Effector memory CD8-positive, alpha-beta T cell (primary cell): ENCODE measurements around the gene COPA.
"Not testable (repeated sequence)": the region's sequence is repeated elsewhere in the genome, so short reads cannot be mapped to it uniquely, and the experiment has no call there.

ENCODE experiments used
- ATAC-seq: fragments of 150-1000 bp; cut with Tn5 transposase; replicated peaks from 2 replicates; pipeline ENCODE4 v1.10.0; 2021; ENCODE audit warnings: mild to moderate bottlenecking, moderate library complexity
- DNase-seq, 3 experiments: peaks; one replicate each; pipeline ENCODE4 v3.0.0; 2021
- H3K27ac Mint-ChIP-seq, 2 donors: one replicate each; pipeline ENCODE4 v1.8.0; 2022; ENCODE audit warnings: mild to moderate bottlenecking in 2 of 2, mixed read lengths in 2 of 2, moderate library complexity in 2 of 2
- H3K27me3 Mint-ChIP-seq, 2 donors: one replicate each; pipeline ENCODE4 v1.8.0; 2022; ENCODE audit warnings: mixed read lengths in 2 of 2
- H3K36me3 Mint-ChIP-seq: one replicate; pipeline ENCODE4 v1.8.0; 2022; ENCODE audit warnings: mild to moderate bottlenecking, moderate library complexity, mixed read lengths; ENCODE audit not compliant: insufficient read depth
- H3K4me1 Mint-ChIP-seq, 2 donors: one replicate each; pipeline ENCODE4 v1.8.0; 2022; ENCODE audit warnings: low read depth in 2 of 2, mixed read lengths in 2 of 2
- H3K4me3 Mint-ChIP-seq, 2 donors: one replicate each; pipeline ENCODE4 v1.8.0; 2022; ENCODE audit warnings: mild to moderate bottlenecking in 2 of 2, mixed read lengths in 2 of 2, moderate library complexity in 2 of 2
- H3K9me3 Mint-ChIP-seq, 2 donors: one replicate each; pipeline ENCODE4 v1.8.0; 2022; ENCODE audit warnings: mixed read lengths in 2 of 2
- total RNA-seq, 9 experiments: gene quantifications; one replicate each; lab custom pipeline; 2026; lab: John Stamatoyannopoulos, UW

Gene COPA
- total RNA-seq: 204 to 350 (median 293) reads per million in 9 experiments

DNA sequence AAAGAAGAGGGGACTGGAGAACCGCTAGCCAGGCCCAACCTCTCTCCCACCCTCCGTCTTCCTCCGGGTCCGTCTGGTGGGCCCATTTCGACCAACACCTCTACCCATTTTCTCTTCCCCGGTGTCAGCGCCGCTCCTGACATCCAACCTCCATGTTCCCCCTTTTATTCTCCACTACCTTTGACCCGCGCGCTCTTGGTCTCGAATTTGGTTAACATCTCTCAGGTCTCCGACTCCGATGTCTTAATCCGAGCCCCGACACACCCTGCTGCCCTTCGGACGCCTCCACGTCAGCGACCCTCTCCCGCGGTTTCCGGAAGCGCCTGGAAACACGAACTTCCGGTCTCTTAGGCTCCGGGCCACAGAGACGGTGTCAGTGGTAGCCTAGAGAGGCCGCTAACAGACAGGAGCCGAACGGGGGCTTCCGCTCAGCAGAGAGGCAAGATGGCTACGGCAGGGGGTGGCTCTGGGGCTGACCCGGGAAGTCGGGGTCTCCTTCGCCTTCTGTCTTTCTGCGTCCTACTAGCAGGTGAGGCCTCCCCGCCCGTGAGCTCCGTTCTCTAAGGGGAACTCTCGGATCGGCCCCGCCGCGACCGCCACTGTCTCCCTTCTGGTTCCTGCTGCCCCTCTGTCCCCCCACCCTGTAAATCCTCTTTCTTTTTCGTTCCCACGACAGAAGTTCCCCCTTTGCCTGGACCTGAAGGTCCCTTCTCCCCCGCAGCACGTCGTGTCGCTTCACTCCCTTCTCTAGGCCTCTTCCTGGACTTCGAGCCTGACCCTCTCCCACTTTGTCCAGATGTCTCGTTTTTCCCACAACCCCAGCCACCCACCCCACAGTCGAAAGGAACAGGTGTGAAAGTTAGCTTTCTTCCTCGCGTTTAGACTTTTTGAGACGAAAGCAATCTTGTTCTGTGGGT is at the start of gene COPA, which contains the start of gene NCSTN:
Gene COPA, minus strand, starts transcription at position 298 of the 917 bp plus-strand sequence. Its CDS starts 80 bp downstream, at position 218.
Gene NCSTN, plus strand, starts transcription at position 431 of the 917 bp plus-strand sequence. Its CDS starts 14 bp downstream, at position 445.
- no peaks in the 10 kb centered on the region for H3K27me3 Mint-ChIP-seq
- DNase-seq (peak; percentile 87 to 88 (median 87)), ATAC-seq (peak; percentile 97)
- peaks cover 26 to 45% of the 10 kb centered on the region in 2 donors for H3K4me1 Mint-ChIP-seq
- peaks cover 54% of the 10 kb centered on the region for H3K36me3 Mint-ChIP-seq
- peak within 1 kb of the TSS; percentile 98 to 99 for H3K27ac Mint-ChIP-seq
- H3K9me3 Mint-ChIP-seq: no peaks in the 10 kb centered on the region
- peak within 1 kb of the TSS; percentile 94 to 99 for H3K4me3 Mint-ChIP-seq

DNA sequence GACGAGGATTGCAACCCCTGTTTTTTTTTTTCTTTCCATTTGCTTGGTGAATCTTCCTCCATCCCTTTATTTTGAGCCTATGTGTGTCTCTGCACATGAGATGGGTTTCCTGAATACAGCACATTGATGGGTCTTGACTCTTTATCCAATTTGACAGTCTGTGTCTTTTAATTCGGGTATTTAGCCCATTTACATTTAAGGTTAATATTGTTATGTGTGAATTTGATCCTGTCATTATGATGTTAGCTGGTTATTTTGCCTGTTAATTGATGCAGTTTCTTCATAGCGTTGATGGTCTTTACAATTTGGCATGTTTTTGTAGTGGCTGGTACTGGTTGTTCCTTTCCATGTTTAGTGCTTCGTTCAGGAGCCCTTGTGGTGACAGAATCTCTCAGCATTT is 45.4 kb upstream of the COPA start:
- H3K27ac Mint-ChIP-seq, ATAC-seq: not testable (repeated sequence)

DNA sequence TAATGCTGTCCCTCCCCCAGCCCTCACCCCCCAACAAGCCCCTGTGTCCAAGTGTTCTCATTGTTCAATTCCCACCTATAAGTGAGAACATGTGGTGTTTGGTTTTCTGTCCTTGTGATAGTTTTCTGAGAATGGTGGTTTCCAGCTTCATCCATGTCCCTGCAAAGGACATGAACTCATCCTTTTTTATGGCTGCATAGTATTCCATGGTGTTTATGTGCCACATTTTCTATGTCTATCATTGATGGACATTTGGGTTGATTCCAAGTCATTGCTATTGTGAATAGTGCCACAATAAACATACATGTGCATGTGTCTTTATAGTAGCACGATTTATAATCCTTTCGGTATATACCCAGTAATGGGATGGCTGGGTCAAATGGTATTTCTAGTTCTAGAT is 41.8 kb upstream of the COPA start:
- not testable (repeated sequence) for DNase-seq, ATAC-seq, H3K4me3 Mint-ChIP-seq, H3K9me3 Mint-ChIP-seq, H3K36me3 Mint-ChIP-seq, H3K27ac Mint-ChIP-seq, H3K4me1 Mint-ChIP-seq
- H3K27me3 Mint-ChIP-seq: peaks cover 14 to 24% of the 10 kb centered on the region in 2 donors

More for the DNA sequence above, 45.4 kb upstream of the COPA start:
- peaks cover 14 to 36% of the 10 kb centered on the region in 2 donors for H3K27me3 Mint-ChIP-seq
- not testable (repeated sequence) for H3K9me3 Mint-ChIP-seq, H3K4me3 Mint-ChIP-seq, H3K36me3 Mint-ChIP-seq, DNase-seq, H3K4me1 Mint-ChIP-seq

- peak overlapping the region in 1 of 2 donors; percentile 25 for H3K27ac Mint-ChIP-seq
- no peak for DNase-seq
- no peaks in the 10 kb centered on the region for H3K27me3 Mint-ChIP-seq
- peaks cover 3% of the 10 kb centered on the region for H3K36me3 Mint-ChIP-seq
- no peaks in the 10 kb centered on the region for H3K9me3 Mint-ChIP-seq
- H3K4me3 Mint-ChIP-seq: no peak overlapping the region
- H3K4me1 Mint-ChIP-seq: peaks cover 13% of the 10 kb centered on the region in 2 donors
- ATAC-seq: no peak
Observed at GRCh38 chr1:160377585-160378206, 34.6 kb upstream of the COPA start.

GRCh38 chr1:160376525-160377131 is 33.6 kb upstream of the COPA start:
- ATAC-seq: peak; percentile 71
- Mint-ChIP-seq H3K27ac (peak overlapping the region in 1 of 2 donors; percentile 80), H3K27me3 (no peaks in the 10 kb centered on the region), H3K4me1 (peaks cover 13% of the 10 kb centered on the region in 2 donors), H3K9me3 (no peaks in the 10 kb centered on the region), H3K4me3 (peak overlapping the region; percentile 54 to 68), H3K36me3 (peaks cover 3% of the 10 kb centered on the region)
- peak; percentile 7 to 21 (median 18) for DNase-seq

DNA sequence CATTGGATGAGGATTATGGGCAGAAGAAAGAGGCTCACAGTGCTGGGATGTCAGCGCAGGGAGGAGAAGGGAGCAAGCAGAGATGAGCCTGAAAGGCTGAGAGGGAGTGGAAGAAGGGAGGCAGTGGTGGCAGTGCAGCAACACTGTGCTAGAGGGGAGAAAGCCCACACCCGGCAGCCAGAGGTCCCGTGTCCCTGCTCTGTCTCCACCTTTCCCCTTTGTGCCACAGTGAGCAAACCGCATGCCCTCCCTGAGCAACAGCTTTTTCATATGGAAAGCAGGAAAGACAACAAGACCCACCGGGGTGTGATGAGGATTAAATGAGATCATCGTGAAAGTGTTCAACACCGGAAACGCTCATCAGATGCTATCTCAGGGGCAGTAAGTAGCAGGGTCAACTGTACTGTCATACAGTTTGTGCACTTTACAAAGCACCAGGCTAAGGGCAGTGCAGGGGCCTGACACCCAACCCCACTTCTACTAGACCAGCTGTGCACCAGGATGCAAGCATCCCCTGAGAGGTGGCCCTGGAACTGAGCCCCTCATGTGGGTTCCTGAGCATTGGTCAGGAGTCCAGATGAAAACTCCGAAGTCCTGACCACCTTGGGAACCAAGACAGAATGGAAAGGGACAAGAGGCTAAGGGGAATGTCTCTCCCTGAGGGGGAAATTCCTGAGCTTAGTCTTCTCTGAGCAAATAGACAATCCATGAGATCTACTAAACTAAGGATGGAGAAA is 32.9 kb upstream of the COPA start:
- DNase-seq: no peak

GRCh38 chr1:160374306-160375110 is 31.5 kb upstream of the COPA start:
- Mint-ChIP-seq H3K27me3 (no peaks in the 10 kb centered on the region), H3K4me3 (no peak overlapping the region), H3K9me3 (no peaks in the 10 kb centered on the region), H3K4me1 (peaks cover 13% of the 10 kb centered on the region in 2 donors), H3K36me3 (peaks cover 3% of the 10 kb centered on the region), H3K27ac (peak overlapping the region in 1 of 2 donors; percentile 57)
- ATAC-seq (no peak), DNase-seq (no peak)

More for the DNA sequence above, 32.9 kb upstream of the COPA start:
- Mint-ChIP-seq H3K9me3 (no peaks in the 10 kb centered on the region), H3K4me3 (peak overlapping the region; percentile 54 to 68), H3K27ac (peak overlapping the region; percentile 12 to 80), H3K36me3 (peaks cover 3% of the 10 kb centered on the region), H3K27me3 (no peaks in the 10 kb centered on the region), H3K4me1 (peaks cover 13% of the 10 kb centered on the region in 2 donors)
- ATAC-seq: peak; percentile 69

DNA sequence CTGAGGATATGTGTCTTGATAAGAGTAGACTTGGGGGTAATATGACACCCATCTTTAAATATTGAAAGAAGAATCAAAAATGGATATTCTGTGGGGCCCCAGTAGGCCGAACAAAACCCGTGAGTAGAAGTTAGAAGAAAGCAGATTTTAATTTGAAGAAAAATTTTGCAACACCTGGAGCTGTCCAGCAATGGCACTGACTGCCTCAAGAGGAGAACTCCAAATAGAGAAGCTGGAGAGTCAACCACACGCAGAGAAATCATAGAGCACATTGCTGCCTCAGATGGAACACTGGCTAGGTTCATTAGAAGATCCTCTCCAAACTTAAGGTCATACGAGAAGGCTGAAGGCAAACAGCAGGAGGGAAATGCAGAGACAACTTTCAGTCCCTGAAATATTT is 30.6 kb upstream of the COPA start:
- no peaks in the 10 kb centered on the region for H3K27me3 Mint-ChIP-seq
- H3K4me1 Mint-ChIP-seq: peaks cover 13% of the 10 kb centered on the region in 2 donors
- H3K4me3 Mint-ChIP-seq: no peak overlapping the region
- H3K36me3 Mint-ChIP-seq: peaks cover 3% of the 10 kb centered on the region
- no peak for ATAC-seq
- no peaks in the 10 kb centered on the region for H3K9me3 Mint-ChIP-seq
- no peak for DNase-seq
- no peak overlapping the region for H3K27ac Mint-ChIP-seq

DNA sequence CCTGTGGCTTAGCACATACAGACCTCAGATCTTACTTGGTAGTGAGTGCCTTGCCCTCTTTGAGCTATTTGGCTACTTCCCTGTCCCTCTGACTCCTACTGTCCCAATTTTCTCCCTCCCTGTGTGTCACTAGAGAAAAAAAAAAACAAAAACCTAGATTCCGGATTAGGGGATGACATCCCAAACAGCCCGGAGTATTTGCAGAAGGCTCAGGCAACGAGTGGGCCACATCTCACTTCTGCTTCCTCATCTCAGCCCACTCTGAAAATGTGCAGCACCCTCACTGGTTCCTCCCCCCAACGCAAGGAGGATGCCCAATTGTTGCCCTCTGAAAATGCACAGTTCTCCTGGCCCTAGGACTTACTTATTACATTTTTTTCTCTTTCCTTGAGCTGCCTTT is 28.7 kb upstream of the COPA start:
- Mint-ChIP-seq H3K27ac (peak overlapping the region in 1 of 2 donors; percentile 39), H3K4me1 (peaks cover 13% of the 10 kb centered on the region in 2 donors), H3K27me3 (no peaks in the 10 kb centered on the region), H3K9me3 (no peaks in the 10 kb centered on the region), H3K36me3 (peaks cover 3% of the 10 kb centered on the region), H3K4me3 (no peak overlapping the region)
- no peak for DNase-seq
- no peak for ATAC-seq

GRCh38 chr1:160371346-160371631 is 28.2 kb upstream of the COPA start:
- no peak overlapping the region for H3K27ac Mint-ChIP-seq
- DNase-seq (no peak), ATAC-seq (no peak)
- H3K4me1 Mint-ChIP-seq: peaks cover 10 to 12% of the 10 kb centered on the region in 2 donors
- peaks cover 3% of the 10 kb centered on the region for H3K36me3 Mint-ChIP-seq
- H3K27me3 Mint-ChIP-seq: no peaks in the 10 kb centered on the region
- H3K9me3 Mint-ChIP-seq: no peaks in the 10 kb centered on the region
- no peak overlapping the region for H3K4me3 Mint-ChIP-seq

DNA sequence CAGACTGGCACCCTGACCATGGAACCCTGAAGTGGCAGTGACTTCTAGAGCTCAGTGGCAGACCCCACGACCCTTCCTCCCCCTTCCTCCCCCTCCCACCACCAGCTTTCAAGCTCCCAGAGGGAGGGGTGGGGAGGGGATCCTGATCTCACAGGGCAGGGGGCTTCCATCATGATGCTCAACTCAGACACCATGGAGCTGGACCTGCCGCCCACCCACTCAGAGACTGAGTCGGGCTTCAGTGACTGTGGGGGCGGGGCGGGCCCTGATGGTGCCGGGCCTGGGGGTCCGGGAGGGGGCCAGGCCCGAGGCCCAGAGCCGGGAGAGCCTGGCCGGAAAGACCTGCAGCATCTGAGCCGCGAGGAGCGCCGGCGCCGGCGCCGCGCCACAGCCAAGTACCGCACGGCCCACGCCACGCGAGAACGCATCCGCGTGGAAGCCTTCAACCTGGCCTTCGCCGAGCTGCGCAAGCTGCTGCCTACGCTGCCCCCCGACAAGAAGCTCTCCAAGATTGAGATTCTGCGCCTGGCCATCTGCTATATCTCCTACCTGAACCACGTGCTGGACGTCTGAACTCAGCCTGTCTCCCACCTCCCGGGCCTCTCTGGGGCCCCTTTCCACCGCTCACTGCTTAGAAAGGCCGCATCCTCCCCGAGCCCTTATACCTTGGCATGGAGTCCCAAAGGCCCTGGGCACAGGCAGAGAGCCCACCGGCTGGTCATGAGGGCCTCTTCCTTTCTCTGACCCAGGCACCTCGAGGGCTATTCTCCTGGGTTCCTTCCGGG is 27.7 kb upstream of the COPA start:
- Mint-ChIP-seq H3K36me3 (peaks cover 3% of the 10 kb centered on the region), H3K4me1 (peaks cover 5 to 6% of the 10 kb centered on the region in 2 donors), H3K27me3 (no peaks in the 10 kb centered on the region), H3K4me3 (no peak overlapping the region), H3K9me3 (no peaks in the 10 kb centered on the region), H3K27ac (peak overlapping the region in 1 of 2 donors; percentile 44)
- no peak for DNase-seq
- ATAC-seq: no peak

DNA sequence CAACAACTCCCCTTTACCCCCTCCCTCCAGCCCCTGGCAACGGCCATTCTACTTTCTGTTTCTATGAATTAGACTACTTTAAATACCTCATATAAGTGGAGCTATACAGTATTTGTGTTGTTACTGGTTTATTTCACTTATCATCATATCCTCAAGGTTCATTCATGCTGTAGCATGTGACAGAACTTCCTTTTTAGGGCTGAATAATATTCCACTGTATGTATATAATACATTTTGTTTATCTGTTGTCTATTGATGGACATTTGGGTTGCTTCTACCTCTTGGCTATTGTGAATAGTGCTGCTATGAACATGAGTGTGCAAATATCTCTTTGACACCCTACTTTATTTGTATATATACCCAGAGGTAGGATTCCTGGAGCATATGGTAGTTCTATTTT is 26.0 kb upstream of the COPA start:
- Mint-ChIP-seq H3K4me3 (no peak overlapping the region), H3K9me3 (no peaks in the 10 kb centered on the region), H3K4me1 (no peaks in the 10 kb centered on the region), H3K27ac (no peak overlapping the region), H3K27me3 (no peaks in the 10 kb centered on the region), H3K36me3 (no peaks in the 10 kb centered on the region)
- DNase-seq (no peak), ATAC-seq (no peak)
